GM12864 (cell line): ENCODE data around the gene MGST3.
"Not testable (repeated sequence)": the region's sequence is repeated elsewhere in the genome, so short reads cannot be mapped to it uniquely, and the experiment has no call there.

Source experiments
- DNase-seq: peaks from one replicate; pipeline ENCODE4 v3.0.0-alpha.2; 2011; ENCODE audit warnings: low read depth
- H3K4me3 ChIP-seq: 2 replicates; pipeline ENCODE4 v1.5.1; 2011; ENCODE audit warnings: mild to moderate bottlenecking, low read depth, low read length, control low read depth
- CTCF ChIP-seq: IDR thresholded peaks from 2 replicates; pipeline ENCODE4 v1.5.1; 2011; ENCODE audit warnings: low read depth, mild to moderate bottlenecking, moderate library complexity, low read length, control low read depth, inconsistent platforms; ENCODE audit errors: missing control alignments

The MGST3 gene

GRCh38 chr1:165698761-165699052 lies 67.7 kb downstream of the MGST3 start:
- peak overlapping the region; percentile 88 for H3K4me3 ChIP-seq
- no peak for DNase-seq
- no peak for TF ChIP-seq CTCF

GRCh38 chr1:165699577-165699976 lies 68.5 kb downstream of the MGST3 start:
- DNase-seq, result no peak
- TF ChIP-seq CTCF, result no peak
- H3K4me3 ChIP-seq, result no peak overlapping the region

- H3K4me3 ChIP-seq, DNase-seq: not testable (repeated sequence)
Observed at GRCh38 chr1:165701922-165702321, 70.9 kb downstream of the MGST3 start.

GRCh38 chr1:165703648-165704047 lies 72.6 kb downstream of the MGST3 start:
- TF ChIP-seq CTCF, result no peak
- DNase-seq, result no peak
- H3K4me3 ChIP-seq, result no peak overlapping the region
